PC-3 (cell line): ENCODE measurements around the gene NR3C1.

Source experiments
- EZH2phosphoT487 ChIP-seq: fragments of 300-600 bp; sonication (generic); IDR thresholded peaks from 2 replicates; pipeline ENCODE4 v1.6.1; 2018; ENCODE audit warnings: mild to moderate bottlenecking, antibody characterized with exemption, low read length, borderline replicate concordance
- TF ChIP-seq, protein P1 (sequence below): fragments of 300-600 bp; sonication (generic); conservative IDR thresholded peaks from 2 replicates; pipeline ENCODE4 v1.5.1; 2017; ENCODE audit warnings: antibody characterized with exemption, low read depth, mild to moderate bottlenecking, low read length

DNA sequence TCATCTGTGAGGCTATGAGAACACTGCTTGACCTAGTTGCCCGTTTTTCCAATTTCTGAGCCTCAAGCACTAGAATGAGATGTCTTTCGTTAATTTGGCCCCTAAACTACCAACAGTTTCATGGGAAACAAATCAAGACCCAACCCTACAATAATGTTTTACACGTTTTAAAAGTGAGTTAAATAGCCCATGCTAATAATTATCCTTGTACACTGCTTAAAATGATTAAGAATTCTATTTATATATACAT is 2.3 kb upstream of the NR3C1 start:
- TF ChIP-seq, protein P1, sequence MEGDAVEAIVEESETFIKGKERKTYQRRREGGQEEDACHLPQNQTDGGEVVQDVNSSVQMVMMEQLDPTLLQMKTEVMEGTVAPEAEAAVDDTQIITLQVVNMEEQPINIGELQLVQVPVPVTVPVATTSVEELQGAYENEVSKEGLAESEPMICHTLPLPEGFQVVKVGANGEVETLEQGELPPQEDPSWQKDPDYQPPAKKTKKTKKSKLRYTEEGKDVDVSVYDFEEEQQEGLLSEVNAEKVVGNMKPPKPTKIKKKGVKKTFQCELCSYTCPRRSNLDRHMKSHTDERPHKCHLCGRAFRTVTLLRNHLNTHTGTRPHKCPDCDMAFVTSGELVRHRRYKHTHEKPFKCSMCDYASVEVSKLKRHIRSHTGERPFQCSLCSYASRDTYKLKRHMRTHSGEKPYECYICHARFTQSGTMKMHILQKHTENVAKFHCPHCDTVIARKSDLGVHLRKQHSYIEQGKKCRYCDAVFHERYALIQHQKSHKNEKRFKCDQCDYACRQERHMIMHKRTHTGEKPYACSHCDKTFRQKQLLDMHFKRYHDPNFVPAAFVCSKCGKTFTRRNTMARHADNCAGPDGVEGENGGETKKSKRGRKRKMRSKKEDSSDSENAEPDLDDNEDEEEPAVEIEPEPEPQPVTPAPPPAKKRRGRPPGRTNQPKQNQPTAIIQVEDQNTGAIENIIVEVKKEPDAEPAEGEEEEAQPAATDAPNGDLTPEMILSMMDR, result no peak
- TF ChIP-seq EZH2phosphoT487, result no peak
